H9 (cell line): Measurements from ENCODE around the gene TNC. TPM values are rescaled to one million over a fixed set of nuclear protein-coding genes. Genes with fewer than 3 reads are reported as not detected.

Experiments used
- DNase-seq: peaks from one replicate; pipeline ENCODE4 v3.0.0-alpha.2; 2017
- H2AFZ ChIP-seq: one replicate; pipeline ENCODE4 v1.6.1; 2013; ENCODE audit warnings: mild to moderate bottlenecking, low read length, control low read depth, moderate library complexity
- H2AK5ac ChIP-seq: 2 replicates; pipeline ENCODE4 v1.6.1; 2013; ENCODE audit warnings: low read length, control low read depth, mixed read lengths; ENCODE audit not compliant: insufficient read length
- H2BK120ac ChIP-seq: one replicate; pipeline ENCODE4 v1.6.1; 2013; ENCODE audit warnings: low read depth, mild to moderate bottlenecking, low read length, control low read depth, inconsistent platforms; ENCODE audit not compliant: poor library complexity, severe bottlenecking
- H2BK12ac ChIP-seq: 2 replicates; pipeline ENCODE4 v1.6.1; 2013; ENCODE audit warnings: low read length, control low read depth, mixed read lengths, low read depth; ENCODE audit not compliant: insufficient read length
- H2BK15ac ChIP-seq: 2 replicates; pipeline ENCODE4 v1.6.1; 2013; ENCODE audit warnings: low read depth, low read length, control low read depth
- H2BK20ac ChIP-seq: one replicate; pipeline ENCODE4 v1.6.1; 2013; ENCODE audit warnings: low read depth, mild to moderate bottlenecking, low read length, control low read depth, inconsistent platforms; ENCODE audit not compliant: poor library complexity, severe bottlenecking
- H2BK5ac ChIP-seq: 2 replicates; pipeline ENCODE4 v1.6.1; 2013; ENCODE audit warnings: low read length, control low read depth, mixed read lengths; ENCODE audit not compliant: insufficient read length
- H3K14ac ChIP-seq: 2 replicates; pipeline ENCODE4 v1.6.1; 2013; ENCODE audit warnings: low read length, control low read depth; ENCODE audit not compliant: insufficient read depth
- H3K18ac ChIP-seq: 2 replicates; pipeline ENCODE4 v1.6.1; 2013; ENCODE audit warnings: low read depth, mild to moderate bottlenecking, mixed read lengths, low read length, control low read depth; ENCODE audit not compliant: insufficient read length
- H3K23ac ChIP-seq: 2 replicates; pipeline ENCODE4 v1.6.1; 2013; ENCODE audit warnings: low read length, control low read depth, mixed read lengths, low read depth; ENCODE audit not compliant: insufficient read length
- H3K23me2 ChIP-seq: 2 replicates; pipeline ENCODE4 v1.6.1; 2013; ENCODE audit warnings: low read depth, mild to moderate bottlenecking, mixed read lengths, low read length, control low read depth; ENCODE audit not compliant: insufficient read length, poor library complexity, severe bottlenecking
- H3K27ac ChIP-seq: 2 replicates; pipeline ENCODE4 v1.5.1; 2013; ENCODE audit warnings: low read length, control low read depth, mixed read lengths, low read depth; ENCODE audit not compliant: insufficient read length
- H3K27me3 ChIP-seq: 2 replicates; pipeline ENCODE4 v1.6.1; 2013; ENCODE audit warnings: low read length, control low read depth, inconsistent platforms; ENCODE audit not compliant: insufficient read depth
- H3K4ac ChIP-seq: 2 replicates; pipeline ENCODE4 v1.6.1; 2013; ENCODE audit warnings: low read depth, mild to moderate bottlenecking, control low read depth, inconsistent platforms, low read length, moderate library complexity
- H3K4me1 ChIP-seq: 2 replicates; pipeline ENCODE4 v1.6.1; 2013; ENCODE audit warnings: low read length, control low read depth, inconsistent platforms; ENCODE audit not compliant: insufficient read depth
- H3K4me2 ChIP-seq: 2 replicates; pipeline ENCODE4 v1.6.1; 2013; ENCODE audit warnings: low read length, control low read depth, mixed read lengths; ENCODE audit not compliant: insufficient read length, insufficient read depth
- H3K56ac ChIP-seq: 2 replicates; pipeline ENCODE4 v1.6.1; 2013; ENCODE audit warnings: low read depth, mild to moderate bottlenecking, mixed read lengths, low read length, control low read depth; ENCODE audit not compliant: insufficient read length
- H3K79me1 ChIP-seq: 2 replicates; pipeline ENCODE4 v1.6.1; 2013; ENCODE audit warnings: low read depth, mild to moderate bottlenecking, moderate library complexity, low read length, control low read depth, inconsistent platforms; ENCODE audit not compliant: insufficient read depth, poor library complexity, severe bottlenecking
- H3K79me2 ChIP-seq: 2 replicates; pipeline ENCODE4 v1.6.1; 2013; ENCODE audit warnings: low read length, control low read depth, inconsistent platforms; ENCODE audit not compliant: insufficient read depth
- H3K9ac ChIP-seq: 2 replicates; pipeline ENCODE4 v1.6.1; 2013; ENCODE audit warnings: low read length, control low read depth, mixed read lengths; ENCODE audit not compliant: insufficient read length; ENCODE audit errors: extremely low read depth
- H3K9me3 ChIP-seq: one replicate; pipeline ENCODE4 v1.6.1; 2013; ENCODE audit warnings: low read depth, low read length, inconsistent platforms; ENCODE audit not compliant: control insufficient read depth
- H3T11ph ChIP-seq: one replicate; pipeline ENCODE4 v1.6.1; 2013; ENCODE audit warnings: mild to moderate bottlenecking, low read length, control low read depth, inconsistent platforms
- H4K20me1 ChIP-seq: one replicate; pipeline ENCODE4 v1.6.1; 2013; ENCODE audit not compliant: control insufficient read depth, insufficient read length, insufficient read depth
- H4K5ac ChIP-seq: 2 replicates; pipeline ENCODE4 v1.6.1; 2013; ENCODE audit warnings: low read depth, mild to moderate bottlenecking, mixed read lengths, low read length, control low read depth; ENCODE audit not compliant: insufficient read length
- H4K8ac ChIP-seq: replicated peaks from 2 replicates; pipeline ENCODE4 v1.6.1; 2013; ENCODE audit warnings: low read length, control low read depth, mixed read lengths, low read depth; ENCODE audit not compliant: insufficient read length
- H4K91ac ChIP-seq: 2 replicates; pipeline ENCODE4 v1.6.1; 2013; ENCODE audit warnings: low read depth, mild to moderate bottlenecking, moderate library complexity, mixed read lengths, low read length, control low read depth; ENCODE audit not compliant: insufficient read length
- H3K27ac Mint-ChIP-seq, 3 experiments: 2 replicates in 2 of 3; 3 replicates in 1 of 3; pipeline ENCODE4 v1.8.0; 2020 to 2021; ENCODE audit warnings: mixed read lengths in 3 of 3, mild to moderate bottlenecking in 1 of 3, moderate library complexity in 1 of 3
- H3K27me3 Mint-ChIP-seq: 2 replicates; pipeline ENCODE4 v1.8.0; 2021; ENCODE audit warnings: low read depth, mild to moderate bottlenecking, moderate library complexity, mixed read lengths
- H3K36me3 Mint-ChIP-seq, 3 experiments: 2 replicates in 2 of 3; 3 replicates in 1 of 3; pipeline ENCODE4 v1.8.0; 2020 to 2021; ENCODE audit warnings: low read depth in 3 of 3, mixed read lengths in 3 of 3; ENCODE audit not compliant: insufficient read depth in 1 of 3
- H3K4me1 Mint-ChIP-seq, 2 experiments: 2 replicates each; pipeline ENCODE4 v1.8.0; 2020; ENCODE audit warnings: mixed read lengths in 2 of 2
- H3K4me3 Mint-ChIP-seq, 2 experiments: 2 replicates in 1 of 2; 3 replicates in 1 of 2; pipeline ENCODE4 v1.8.0; 2020 to 2021; ENCODE audit warnings: mild to moderate bottlenecking in 2 of 2, mixed read lengths in 2 of 2, moderate library complexity in 1 of 2
- H3K9me3 Mint-ChIP-seq, 2 experiments: 2 replicates in 1 of 2; 3 replicates in 1 of 2; pipeline ENCODE4 v1.8.0; 2020; ENCODE audit warnings: mild to moderate bottlenecking in 2 of 2, mixed read lengths in 2 of 2, moderate library complexity in 1 of 2
- WGBS: extraction: QIAGEN DNeasy Blood & Tissue Kit; methylation state at CpG from one replicate; pipeline ENCODE4 v1.1.7; 2013; ENCODE audit warnings: missing lambda C conversion rate, low lambda C conversion rate, mixed read lengths; ENCODE audit not compliant: insufficient read length; ENCODE audit errors: extremely low coverage; 5-methylcytosine and 5-hydroxymethylcytosine counted together
- total RNA-seq: library from RNA; stranded (reverse); gene quantifications from 2 replicates; pipeline ENCODE4 v1.2.1, GENCODE V29; 2021
- TF ChIP-seq, protein P1 (sequence below): fragments of 200-600 bp; sonication (generic); conservative IDR thresholded peaks from 3 replicates; pipeline ENCODE4 v1.8.0; 2021; ENCODE audit warnings: antibody characterized with exemption, mild to moderate bottlenecking

TNC gene
- total RNA-seq, 1 experiment from 2014 or later, result 0.63 TPM

DNA sequence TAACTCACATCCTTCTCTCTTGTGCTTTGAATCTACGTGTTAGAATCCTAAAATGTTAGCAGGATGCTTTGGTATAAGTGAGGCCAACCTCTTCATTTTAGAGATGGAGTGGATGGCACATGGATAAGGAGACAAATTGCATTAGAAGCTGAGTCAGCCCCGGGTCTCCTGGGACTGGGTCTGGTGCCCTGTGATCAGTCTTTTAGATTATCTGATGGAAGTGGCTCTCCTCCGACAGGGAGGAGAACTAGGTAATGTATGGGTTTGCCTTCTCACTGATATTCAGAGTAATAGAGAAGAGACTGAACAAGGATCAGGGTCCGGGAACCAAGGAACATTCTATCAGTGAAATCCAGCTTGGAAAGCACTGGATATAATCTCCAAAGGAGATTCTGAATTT lies 112.6 kb downstream of the TNC start:
- Mint-ChIP-seq H3K9me3 (no peaks in the 10 kb centered on the region), H3K27ac (no peak overlapping the region), H3K36me3 (no peaks in the 10 kb centered on the region), H3K4me3 (no peak overlapping the region), H3K27me3 (peaks cover 88% of the 10 kb centered on the region), H3K4me1 (no peaks in the 10 kb centered on the region)
- Histone ChIP-seq H2AK5ac (no peak overlapping the region), H3K4ac (no peak overlapping the region), H3K79me2 (no peaks in the 10 kb centered on the region), H2BK120ac (no peak overlapping the region), H3K9me3 (no peaks in the 10 kb centered on the region), H3K9ac (no peak overlapping the region), H4K20me1 (no peaks in the 10 kb centered on the region), H2BK5ac (no peak overlapping the region), H4K91ac (no peak overlapping the region), H3K14ac (no peak overlapping the region), H4K5ac (no peak overlapping the region), H2AFZ (no peak overlapping the region), H3K27ac (no peak overlapping the region), H2BK20ac (no peak overlapping the region), H4K8ac (no peak overlapping the region), H3K27me3 (no peaks in the 10 kb centered on the region; the same call in 1 of the 2 replicates), H3K4me1 (no peaks in the 10 kb centered on the region), H3K4me2 (no peak overlapping the region), H3K79me1 (no peaks in the 10 kb centered on the region), H3K23me2 (no peaks in the 10 kb centered on the region), H3K23ac (no peak overlapping the region), H3K18ac (no peak overlapping the region), H3K56ac (no peak overlapping the region), H2BK12ac (no peak overlapping the region), H2BK15ac (no peak overlapping the region), H3T11ph (no peak overlapping the region)
- DNase-seq, result no peak
- no CpG with 5 or more reads among the region's 4 CpGs for WGBS
- TF ChIP-seq, protein P1, sequence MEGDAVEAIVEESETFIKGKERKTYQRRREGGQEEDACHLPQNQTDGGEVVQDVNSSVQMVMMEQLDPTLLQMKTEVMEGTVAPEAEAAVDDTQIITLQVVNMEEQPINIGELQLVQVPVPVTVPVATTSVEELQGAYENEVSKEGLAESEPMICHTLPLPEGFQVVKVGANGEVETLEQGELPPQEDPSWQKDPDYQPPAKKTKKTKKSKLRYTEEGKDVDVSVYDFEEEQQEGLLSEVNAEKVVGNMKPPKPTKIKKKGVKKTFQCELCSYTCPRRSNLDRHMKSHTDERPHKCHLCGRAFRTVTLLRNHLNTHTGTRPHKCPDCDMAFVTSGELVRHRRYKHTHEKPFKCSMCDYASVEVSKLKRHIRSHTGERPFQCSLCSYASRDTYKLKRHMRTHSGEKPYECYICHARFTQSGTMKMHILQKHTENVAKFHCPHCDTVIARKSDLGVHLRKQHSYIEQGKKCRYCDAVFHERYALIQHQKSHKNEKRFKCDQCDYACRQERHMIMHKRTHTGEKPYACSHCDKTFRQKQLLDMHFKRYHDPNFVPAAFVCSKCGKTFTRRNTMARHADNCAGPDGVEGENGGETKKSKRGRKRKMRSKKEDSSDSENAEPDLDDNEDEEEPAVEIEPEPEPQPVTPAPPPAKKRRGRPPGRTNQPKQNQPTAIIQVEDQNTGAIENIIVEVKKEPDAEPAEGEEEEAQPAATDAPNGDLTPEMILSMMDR, result no peak
